ENCODE measurements around the gene CLEC18B.
"Not testable (repeated sequence)": the region's sequence is repeated elsewhere in the genome, so short reads cannot be mapped to it uniquely, and the experiment has no call there.

GRCh38 chr16:74420612-74421481 lies at the start of gene CLEC18B:
- TF ChIP-seq POLR2AphosphoS5, CTCF (IDR thresholded peaks at IDR 0.05): not testable (repeated sequence)

All from breast epithelium (tissue), 3 donors.